Measurements from ENCODE around the gene SYCE3.

DNA sequence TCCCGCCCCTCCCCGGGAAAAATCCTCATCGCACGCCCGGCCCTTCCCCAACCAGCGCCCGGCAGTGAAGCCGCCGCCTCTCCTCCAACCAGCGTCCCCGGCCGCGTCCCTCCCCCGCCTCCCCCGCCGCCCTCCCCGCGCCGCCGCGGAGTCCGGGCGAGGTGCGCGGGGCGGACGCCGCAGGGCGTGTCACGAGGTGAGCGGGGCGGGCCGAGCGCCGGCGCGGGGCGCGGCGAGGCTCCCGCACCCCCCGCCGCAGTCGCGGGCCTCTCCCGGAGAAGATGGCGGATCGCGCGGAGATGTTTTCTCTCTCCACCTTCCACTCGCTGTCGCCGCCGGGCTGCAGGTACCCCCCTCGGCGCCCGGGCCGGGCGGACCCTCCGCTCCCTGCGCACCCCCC is 37.8 kb upstream of the SYCE3 start, which contains the start of gene MAPK8IP2:
- TF ChIP-seq, protein P1, sequence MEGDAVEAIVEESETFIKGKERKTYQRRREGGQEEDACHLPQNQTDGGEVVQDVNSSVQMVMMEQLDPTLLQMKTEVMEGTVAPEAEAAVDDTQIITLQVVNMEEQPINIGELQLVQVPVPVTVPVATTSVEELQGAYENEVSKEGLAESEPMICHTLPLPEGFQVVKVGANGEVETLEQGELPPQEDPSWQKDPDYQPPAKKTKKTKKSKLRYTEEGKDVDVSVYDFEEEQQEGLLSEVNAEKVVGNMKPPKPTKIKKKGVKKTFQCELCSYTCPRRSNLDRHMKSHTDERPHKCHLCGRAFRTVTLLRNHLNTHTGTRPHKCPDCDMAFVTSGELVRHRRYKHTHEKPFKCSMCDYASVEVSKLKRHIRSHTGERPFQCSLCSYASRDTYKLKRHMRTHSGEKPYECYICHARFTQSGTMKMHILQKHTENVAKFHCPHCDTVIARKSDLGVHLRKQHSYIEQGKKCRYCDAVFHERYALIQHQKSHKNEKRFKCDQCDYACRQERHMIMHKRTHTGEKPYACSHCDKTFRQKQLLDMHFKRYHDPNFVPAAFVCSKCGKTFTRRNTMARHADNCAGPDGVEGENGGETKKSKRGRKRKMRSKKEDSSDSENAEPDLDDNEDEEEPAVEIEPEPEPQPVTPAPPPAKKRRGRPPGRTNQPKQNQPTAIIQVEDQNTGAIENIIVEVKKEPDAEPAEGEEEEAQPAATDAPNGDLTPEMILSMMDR (IDR thresholded peaks at IDR 0.05): no peak
- no peak for TF ChIP-seq POLR2A (IDR thresholded peaks at IDR 0.05)
